HEK293 (cell line): ENCODE measurements around the gene TRNAU1AP.

ENCODE experiments used
- KLF10 ChIP-seq: fragments of 450-650 bp; IDR thresholded peaks from 2 replicates; pipeline ENCODE4 v1.5.1; 2018; ENCODE audit warnings: missing biosample characterization, mild to moderate bottlenecking, missing genetic modification characterization
- SP3 ChIP-seq: fragments of 450-650 bp; formaldehyde crosslinking; IDR thresholded peaks from 2 replicates; pipeline ENCODE4 v1.5.1; 2016; ENCODE audit warnings: missing biosample characterization, missing genetic modification characterization
- TCF7L2 ChIP-seq: IDR thresholded peaks from 2 replicates; pipeline ENCODE4 v1.6.1; 2011; ENCODE audit warnings: low read depth, mild to moderate bottlenecking, inconsistent platforms, low read length, moderate library complexity, borderline replicate concordance
- YY1 ChIP-seq: fragments of 450-650 bp; formaldehyde crosslinking; IDR thresholded peaks from 2 replicates; pipeline ENCODE4 v1.5.1; 2018; ENCODE audit warnings: missing biosample characterization, missing genetic modification characterization
- ZBTB6 ChIP-seq: fragments of 450-650 bp; formaldehyde crosslinking; IDR thresholded peaks from 2 replicates; pipeline ENCODE4 v1.5.1; 2017; ENCODE audit warnings: missing biosample characterization, missing genetic modification characterization
- ZFP41 ChIP-seq: fragments of 450-650 bp; formaldehyde crosslinking; IDR thresholded peaks from 2 replicates; pipeline ENCODE4 v1.5.1; 2016; ENCODE audit warnings: missing biosample characterization, missing genetic modification characterization, borderline replicate concordance
- ZNF132 ChIP-seq: fragments of 450-650 bp; formaldehyde crosslinking; IDR thresholded peaks from 2 replicates; pipeline ENCODE4 v1.5.1; 2017; ENCODE audit warnings: missing biosample characterization, missing genetic modification characterization, borderline replicate concordance
- ZNF2 ChIP-seq: fragments of 450-650 bp; formaldehyde crosslinking; IDR thresholded peaks from 2 replicates; pipeline ENCODE4 v1.5.1; 2016; ENCODE audit warnings: missing biosample characterization, missing genetic modification characterization
- ZNF223 ChIP-seq: fragments of 450-650 bp; formaldehyde crosslinking; IDR thresholded peaks from 2 replicates; pipeline ENCODE4 v1.5.1; 2016; ENCODE audit warnings: missing biosample characterization, missing genetic modification characterization
- ZNF473 ChIP-seq: fragments of 450-650 bp; formaldehyde crosslinking; IDR thresholded peaks from 2 replicates; pipeline ENCODE4 v1.5.1; 2017; ENCODE audit warnings: missing biosample characterization, missing genetic modification characterization
- ZNF501 ChIP-seq: fragments of 450-650 bp; formaldehyde crosslinking; IDR thresholded peaks from 2 replicates; pipeline ENCODE4 v1.5.1; 2016; ENCODE audit warnings: missing biosample characterization, missing genetic modification characterization
- ZNF518A ChIP-seq: fragments of 450-650 bp; formaldehyde crosslinking; conservative IDR thresholded peaks from 2 replicates; pipeline ENCODE4 v1.5.1; 2016; ENCODE audit warnings: low read depth, missing biosample characterization, missing genetic modification characterization
- ZNF548 ChIP-seq: fragments of 450-650 bp; formaldehyde crosslinking; IDR thresholded peaks from 2 replicates; pipeline ENCODE4 v1.5.1; 2016; ENCODE audit warnings: missing biosample characterization, missing genetic modification characterization
- ZNF621 ChIP-seq: fragments of 450-650 bp; formaldehyde crosslinking; IDR thresholded peaks from 2 replicates; pipeline ENCODE4 v1.5.1; 2017; ENCODE audit warnings: missing biosample characterization, missing genetic modification characterization
- ZNF629 ChIP-seq: fragments of 450-650 bp; formaldehyde crosslinking; IDR thresholded peaks from 2 replicates; pipeline ENCODE4 v1.5.1; 2017; ENCODE audit warnings: missing biosample characterization, missing genetic modification characterization
- ZNF658 ChIP-seq: fragments of 450-650 bp; formaldehyde crosslinking; IDR thresholded peaks from 2 replicates; pipeline ENCODE4; 2016; ENCODE audit warnings: missing biosample characterization, missing genetic modification characterization
- ZNF776 ChIP-seq: fragments of 450-650 bp; formaldehyde crosslinking; IDR thresholded peaks from 2 replicates; pipeline ENCODE4 v1.5.0; 2017; ENCODE audit warnings: missing biosample characterization, missing genetic modification characterization, borderline replicate concordance
- TF ChIP-seq, protein P1 (sequence below): fragments of 450-650 bp; formaldehyde crosslinking; IDR thresholded peaks from 2 replicates; pipeline ENCODE4 v1.5.1; 2016; ENCODE audit warnings: missing biosample characterization, missing genetic modification characterization
- TF ChIP-seq, protein P2 (sequence below): fragments of 450-650 bp; formaldehyde crosslinking; IDR thresholded peaks from 2 replicates; pipeline ENCODE4 v1.5.1; 2016; ENCODE audit warnings: missing biosample characterization, missing genetic modification characterization, borderline replicate concordance

Gene TRNAU1AP

GRCh38 chr1:28505406-28506187 lies 47.3 kb upstream of the TRNAU1AP start, which contains the start of gene RCC1 (continued):
- TF ChIP-seq ZNF518A (tag by site-specific recombination), result 0 out of 2 replicates have a peak, but pooled peaks have one; percentile 30
- no peak for TF ChIP-seq TCF7L2
- TF ChIP-seq ZFP41 (tag by site-specific recombination), result no peak
- TF ChIP-seq ZNF2 (tag by site-specific recombination), result peak; percentile 86; the same call in 1 of the 2 replicates
- TF ChIP-seq ZNF501, result peak; percentile 84
- peak; percentile 64; the same call in 1 of the 2 replicates for TF ChIP-seq YY1 (tag by site-specific recombination)
- TF ChIP-seq ZNF132 (tag by site-specific recombination), result no peak
- no peak for TF ChIP-seq ZNF658 (tag by site-specific recombination)
- peak; percentile 34; the same call in 1 of the 2 replicates for TF ChIP-seq KLF10
- no peak for TF ChIP-seq ZBTB6 (tag by site-specific recombination)
- 0 out of 2 replicates have a peak, but pooled peaks have one; percentile 14 for TF ChIP-seq ZNF629 (tag by site-specific recombination)
- peak; percentile 76 for TF ChIP-seq SP3 (tag by site-specific recombination)
- TF ChIP-seq, protein P1, sequence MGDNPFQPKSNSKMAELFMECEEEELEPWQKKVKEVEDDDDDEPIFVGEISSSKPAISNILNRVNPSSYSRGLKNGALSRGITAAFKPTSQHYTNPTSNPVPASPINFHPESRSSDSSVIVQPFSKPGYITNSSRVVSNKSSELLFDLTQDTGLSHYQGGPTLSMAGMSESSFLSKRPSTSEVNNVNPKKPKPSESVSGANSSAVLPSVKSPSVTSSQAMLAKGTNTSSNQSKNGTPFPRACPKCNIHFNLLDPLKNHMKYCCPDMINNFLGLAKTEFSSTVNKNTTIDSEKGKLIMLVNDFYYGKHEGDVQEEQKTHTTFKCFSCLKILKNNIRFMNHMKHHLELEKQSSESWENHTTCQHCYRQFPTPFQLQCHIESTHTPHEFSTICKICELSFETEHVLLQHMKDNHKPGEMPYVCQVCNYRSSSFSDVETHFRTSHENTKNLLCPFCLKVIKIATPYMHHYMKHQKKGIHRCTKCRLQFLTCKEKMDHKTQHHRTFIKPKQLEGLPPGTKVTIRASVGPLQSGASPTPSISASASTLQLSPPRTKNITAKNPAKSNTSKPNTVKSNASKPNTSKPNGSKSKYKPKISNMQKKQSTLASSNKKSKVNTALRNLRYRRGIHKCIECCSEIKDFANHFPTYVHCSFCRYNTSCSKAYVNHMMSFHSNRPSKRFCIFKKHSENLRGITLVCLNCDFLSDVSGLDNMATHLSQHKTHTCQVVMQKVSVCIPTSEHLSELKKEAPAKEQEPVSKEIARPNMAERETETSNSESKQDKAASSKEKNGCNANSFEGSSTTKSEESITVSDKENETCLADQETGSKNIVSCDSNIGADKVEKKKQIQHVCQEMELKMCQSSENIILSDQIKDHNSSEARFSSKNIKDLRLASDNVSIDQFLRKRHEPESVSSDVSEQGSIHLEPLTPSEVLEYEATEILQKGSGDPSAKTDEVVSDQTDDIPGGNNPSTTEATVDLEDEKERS, result no peak
- TF ChIP-seq ZNF776 (tag by site-specific recombination), result no peak
- TF ChIP-seq ZNF473 (tag by site-specific recombination), result no peak
- TF ChIP-seq, protein P2, sequence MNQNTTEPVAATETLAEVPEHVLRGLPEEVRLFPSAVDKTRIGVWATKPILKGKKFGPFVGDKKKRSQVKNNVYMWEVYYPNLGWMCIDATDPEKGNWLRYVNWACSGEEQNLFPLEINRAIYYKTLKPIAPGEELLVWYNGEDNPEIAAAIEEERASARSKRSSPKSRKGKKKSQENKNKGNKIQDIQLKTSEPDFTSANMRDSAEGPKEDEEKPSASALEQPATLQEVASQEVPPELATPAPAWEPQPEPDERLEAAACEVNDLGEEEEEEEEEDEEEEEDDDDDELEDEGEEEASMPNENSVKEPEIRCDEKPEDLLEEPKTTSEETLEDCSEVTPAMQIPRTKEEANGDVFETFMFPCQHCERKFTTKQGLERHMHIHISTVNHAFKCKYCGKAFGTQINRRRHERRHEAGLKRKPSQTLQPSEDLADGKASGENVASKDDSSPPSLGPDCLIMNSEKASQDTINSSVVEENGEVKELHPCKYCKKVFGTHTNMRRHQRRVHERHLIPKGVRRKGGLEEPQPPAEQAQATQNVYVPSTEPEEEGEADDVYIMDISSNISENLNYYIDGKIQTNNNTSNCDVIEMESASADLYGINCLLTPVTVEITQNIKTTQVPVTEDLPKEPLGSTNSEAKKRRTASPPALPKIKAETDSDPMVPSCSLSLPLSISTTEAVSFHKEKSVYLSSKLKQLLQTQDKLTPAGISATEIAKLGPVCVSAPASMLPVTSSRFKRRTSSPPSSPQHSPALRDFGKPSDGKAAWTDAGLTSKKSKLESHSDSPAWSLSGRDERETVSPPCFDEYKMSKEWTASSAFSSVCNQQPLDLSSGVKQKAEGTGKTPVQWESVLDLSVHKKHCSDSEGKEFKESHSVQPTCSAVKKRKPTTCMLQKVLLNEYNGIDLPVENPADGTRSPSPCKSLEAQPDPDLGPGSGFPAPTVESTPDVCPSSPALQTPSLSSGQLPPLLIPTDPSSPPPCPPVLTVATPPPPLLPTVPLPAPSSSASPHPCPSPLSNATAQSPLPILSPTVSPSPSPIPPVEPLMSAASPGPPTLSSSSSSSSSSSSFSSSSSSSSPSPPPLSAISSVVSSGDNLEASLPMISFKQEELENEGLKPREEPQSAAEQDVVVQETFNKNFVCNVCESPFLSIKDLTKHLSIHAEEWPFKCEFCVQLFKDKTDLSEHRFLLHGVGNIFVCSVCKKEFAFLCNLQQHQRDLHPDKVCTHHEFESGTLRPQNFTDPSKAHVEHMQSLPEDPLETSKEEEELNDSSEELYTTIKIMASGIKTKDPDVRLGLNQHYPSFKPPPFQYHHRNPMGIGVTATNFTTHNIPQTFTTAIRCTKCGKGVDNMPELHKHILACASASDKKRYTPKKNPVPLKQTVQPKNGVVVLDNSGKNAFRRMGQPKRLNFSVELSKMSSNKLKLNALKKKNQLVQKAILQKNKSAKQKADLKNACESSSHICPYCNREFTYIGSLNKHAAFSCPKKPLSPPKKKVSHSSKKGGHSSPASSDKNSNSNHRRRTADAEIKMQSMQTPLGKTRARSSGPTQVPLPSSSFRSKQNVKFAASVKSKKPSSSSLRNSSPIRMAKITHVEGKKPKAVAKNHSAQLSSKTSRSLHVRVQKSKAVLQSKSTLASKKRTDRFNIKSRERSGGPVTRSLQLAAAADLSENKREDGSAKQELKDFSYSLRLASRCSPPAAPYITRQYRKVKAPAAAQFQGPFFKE, result no peak
- TF ChIP-seq ZNF621, result no peak
- TF ChIP-seq ZNF548 (tag by site-specific recombination), result no peak
- no peak for TF ChIP-seq ZNF223 (tag by site-specific recombination)
